NCI-H1417 treated with DMSO at 0.1 percent for 48 hours (cell line): Measurements from ENCODE around the gene BBS7.

Source experiments
- DNase-seq: peaks from one replicate; lab custom pipeline; 2025; lab: John Stamatoyannopoulos, UW

The BBS7 gene

GRCh38 chr4:121791481-121791880 lies 78.8 kb downstream of the BBS7 start:
- DNase-seq: no peak

- no peak for DNase-seq
These were observed 79.3 kb downstream of the BBS7 start for GRCh38 chr4:121790976-121791375.

GRCh38 chr4:121789960-121790829 lies 80.1 kb downstream of the BBS7 start:
- DNase-seq: no peak

- DNase-seq: no peak
These were observed 80.8 kb downstream of the BBS7 start for GRCh38 chr4:121789455-121789854.

- DNase-seq: no peak
These were observed 81.4 kb downstream of the BBS7 start for GRCh38 chr4:121788896-121789295.

- DNase-seq: no peak
These were observed 84.1 kb downstream of the BBS7 start for GRCh38 chr4:121786221-121786620.

- no peak for DNase-seq
These were observed 84.8 kb downstream of the BBS7 start for GRCh38 chr4:121785479-121785878.

- DNase-seq: no peak
These were observed 85.3 kb downstream of the BBS7 start for GRCh38 chr4:121784975-121785374.

- no peak for DNase-seq
These were observed 85.9 kb downstream of the BBS7 start for GRCh38 chr4:121784401-121784800.

- no peak for DNase-seq
These were observed 87.1 kb downstream of the BBS7 start for GRCh38 chr4:121783210-121783609.

- DNase-seq: no peak
These were observed 91.2 kb downstream of the BBS7 start for GRCh38 chr4:121778991-121779628.

GRCh38 chr4:121777625-121778024 lies 92.6 kb downstream of the BBS7 start:
- no peak for DNase-seq

GRCh38 chr4:121776610-121777401 lies 93.5 kb downstream of the BBS7 start:
- DNase-seq: no peak
